ENCODE results near the gene TRAF5.

The TRAF5 gene

GRCh38 chr1:211420845-211421454 is 94.3 kb downstream of the TRAF5 start:
- H3K4me3 ChIP-seq (ENCODE audit: low read depth, low read length): no peak overlapping the region
- no peak for TF ChIP-seq CTCF (IDR thresholded peaks at IDR 0.05; ENCODE audit: low read depth, low read length)

- TF ChIP-seq CTCF (IDR thresholded peaks at IDR 0.05; ENCODE audit: low read depth, low read length): no peak
- no peak overlapping the region for H3K4me3 ChIP-seq (ENCODE audit: low read depth, low read length)
Measured at GRCh38 chr1:211424018-211424417, 97.4 kb downstream of the TRAF5 start.

Measured in WI38 (cell line).